Adrenal gland (tissue), 5 donors: ENCODE data around the gene FOXRED1.

Experiments
- POLR2A ChIP-seq, 2 donors: fragments of 450-650 bp; IDR thresholded peaks; one replicate each; pipeline ENCODE4 v1.6.1; 2017; ENCODE audit warnings: antibody characterized with exemption in 2 of 2, mild to moderate bottlenecking in 2 of 2, moderate library complexity in 1 of 2
- TF ChIP-seq, protein P1 (sequence below), 6 experiments: fragments of 450-650 bp in 4 of 6; fragments of 200-600 bp in 2 of 6; sonication (generic) in 1 of 6; IDR thresholded peaks; 1 replicate in 5 of 6; 2 replicates in 1 of 6; pipeline versions ENCODE4 v1.5.1 to v1.8.0; 2016 to 2021; ENCODE audit warnings: antibody characterized with exemption in 6 of 6, mild to moderate bottlenecking in 2 of 6, moderate library complexity in 1 of 6
- donor health status: DM: no; HTN: no; CAD: no.

DNA sequence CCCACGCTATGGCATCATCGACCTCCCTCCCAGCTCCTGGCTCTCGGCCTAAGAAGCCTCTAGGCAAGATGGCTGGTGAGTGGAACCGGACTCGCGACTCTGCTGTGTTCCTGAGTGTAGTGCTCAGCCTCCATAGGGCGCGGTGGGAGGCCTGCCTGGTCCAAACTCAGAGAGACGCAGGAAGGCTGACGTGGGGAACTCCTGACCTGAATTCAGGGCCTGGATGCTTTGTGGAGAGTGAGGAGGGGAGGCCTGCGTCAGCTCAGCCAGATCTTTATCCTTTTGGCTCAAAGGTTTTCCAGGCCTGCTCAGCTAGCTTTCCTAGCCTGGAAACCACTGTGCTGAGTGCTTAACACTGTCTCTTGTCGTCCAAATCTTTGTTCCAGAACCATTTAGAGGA is 21.9 kb downstream of the FOXRED1 start:
- no peak for TF ChIP-seq POLR2A (IDR thresholded peaks at IDR 0.05)
- TF ChIP-seq, protein P1, sequence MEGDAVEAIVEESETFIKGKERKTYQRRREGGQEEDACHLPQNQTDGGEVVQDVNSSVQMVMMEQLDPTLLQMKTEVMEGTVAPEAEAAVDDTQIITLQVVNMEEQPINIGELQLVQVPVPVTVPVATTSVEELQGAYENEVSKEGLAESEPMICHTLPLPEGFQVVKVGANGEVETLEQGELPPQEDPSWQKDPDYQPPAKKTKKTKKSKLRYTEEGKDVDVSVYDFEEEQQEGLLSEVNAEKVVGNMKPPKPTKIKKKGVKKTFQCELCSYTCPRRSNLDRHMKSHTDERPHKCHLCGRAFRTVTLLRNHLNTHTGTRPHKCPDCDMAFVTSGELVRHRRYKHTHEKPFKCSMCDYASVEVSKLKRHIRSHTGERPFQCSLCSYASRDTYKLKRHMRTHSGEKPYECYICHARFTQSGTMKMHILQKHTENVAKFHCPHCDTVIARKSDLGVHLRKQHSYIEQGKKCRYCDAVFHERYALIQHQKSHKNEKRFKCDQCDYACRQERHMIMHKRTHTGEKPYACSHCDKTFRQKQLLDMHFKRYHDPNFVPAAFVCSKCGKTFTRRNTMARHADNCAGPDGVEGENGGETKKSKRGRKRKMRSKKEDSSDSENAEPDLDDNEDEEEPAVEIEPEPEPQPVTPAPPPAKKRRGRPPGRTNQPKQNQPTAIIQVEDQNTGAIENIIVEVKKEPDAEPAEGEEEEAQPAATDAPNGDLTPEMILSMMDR (IDR thresholded peaks at IDR 0.05), result no peak
